Erythroblast (primary cell): Measurements from ENCODE around the gene VPS26B.
"Not testable (repeated sequence)": the region's sequence is repeated elsewhere in the genome, so short reads cannot be mapped to it uniquely, and the experiment has no call there.

Experiments
- DNase-seq, 2 experiments: peaks; one replicate each; lab custom pipeline; 2025; lab: John Stamatoyannopoulos, UW
- GATA1 ChIP-seq: IDR thresholded peaks from 2 replicates; pipeline ENCODE4 v1.6.1; 2011; ENCODE audit warnings: low read depth, mild to moderate bottlenecking, control low read depth, low read length, moderate library complexity
- POLR2A ChIP-seq: IDR thresholded peaks from 2 replicates; pipeline ENCODE4 v1.6.1; 2011; ENCODE audit warnings: mild to moderate bottlenecking, low read length

VPS26B gene

GRCh38 chr11:134272381-134273316 lies 48.2 kb downstream of the VPS26B start:
- TF ChIP-seq POLR2A, result no peak
- no peak for TF ChIP-seq GATA1
- DNase-seq, result no peak

DNA sequence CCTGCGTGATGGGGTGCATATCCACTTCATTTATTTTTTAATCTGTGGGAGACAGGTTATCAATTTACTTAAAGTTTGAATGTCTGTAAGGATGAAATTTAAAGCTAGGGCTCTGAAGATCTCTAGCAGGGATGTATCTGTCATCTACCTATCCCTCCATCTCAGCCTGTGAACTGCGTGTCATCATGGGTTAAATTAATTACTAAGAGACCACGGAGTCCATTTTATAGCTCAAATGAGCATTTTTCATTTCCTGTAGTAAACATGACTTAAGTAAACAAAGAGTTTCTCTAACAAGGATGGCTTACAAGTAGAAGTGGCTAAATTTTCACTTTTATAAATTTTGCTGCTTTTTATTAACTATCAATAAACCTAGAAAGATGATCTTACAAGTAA lies 48.8 kb downstream of the VPS26B start:
- DNase-seq, result no peak
- no peak for TF ChIP-seq GATA1
- TF ChIP-seq POLR2A, result no peak

- no peak for TF ChIP-seq GATA1
- no peak for TF ChIP-seq POLR2A
- DNase-seq, result no peak
These were observed 50.7 kb downstream of the VPS26B start for GRCh38 chr11:134275188-134275533.

GRCh38 chr11:134275534-134276395 lies 51.3 kb downstream of the VPS26B start, which contains the start of gene GLB1L3:
Gene GLB1L3 (plus strand): TSS chr11:134276379. CDS start chr11:134276741, 362 bp downstream.
- DNase-seq, result peak; percentile 44 to 45
- no peak for TF ChIP-seq GATA1
- no peak for TF ChIP-seq POLR2A

- DNase-seq, result no peak
- TF ChIP-seq GATA1 (no peak), POLR2A (no peak)
These were observed 52.1 kb downstream of the VPS26B start for GRCh38 chr11:134276396-134277182.

DNA sequence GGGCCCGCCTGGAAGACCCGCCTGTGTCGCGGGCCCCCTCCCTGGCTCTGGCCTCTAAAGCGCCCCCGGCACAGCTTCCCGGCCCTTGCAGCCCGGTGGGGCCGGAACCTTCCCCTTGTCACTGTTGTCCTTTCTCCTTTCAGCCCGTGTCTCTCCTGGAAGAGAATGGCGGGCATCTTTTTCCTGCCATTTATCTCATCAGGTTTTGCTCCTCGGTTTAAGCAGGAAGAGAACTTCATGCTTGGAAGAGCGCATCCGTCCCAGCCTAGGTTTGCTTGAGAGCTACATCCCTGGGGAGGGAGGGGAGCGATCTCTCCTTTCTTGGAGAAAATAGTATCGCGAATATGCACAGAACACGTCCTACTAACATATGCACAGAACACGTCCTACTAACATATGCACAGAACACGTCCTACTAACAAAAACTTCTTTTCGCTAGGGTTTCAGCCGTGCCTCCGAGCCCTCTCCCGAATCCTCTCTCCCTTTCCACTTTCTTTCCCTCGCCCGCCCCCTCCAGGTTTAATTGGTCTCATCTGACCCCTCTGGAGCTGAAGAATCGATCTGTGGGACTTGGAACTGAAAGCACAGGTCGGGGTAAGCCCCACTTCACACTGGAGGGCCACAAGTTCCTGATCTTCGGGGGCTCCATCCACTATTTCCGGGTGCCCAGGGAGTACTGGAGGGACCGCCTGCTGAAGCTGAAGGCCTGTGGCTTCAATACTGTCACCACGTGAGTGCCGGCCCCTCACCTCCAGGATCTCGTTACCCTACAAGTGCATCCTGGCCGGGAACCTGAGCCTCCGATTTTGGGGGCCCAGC lies 52.9 kb downstream of the VPS26B start:
- no peak for DNase-seq
- TF ChIP-seq GATA1, result no peak
- TF ChIP-seq POLR2A, result no peak

GRCh38 chr11:134278356-134278755 lies 53.9 kb downstream of the VPS26B start:
- TF ChIP-seq POLR2A (no peak), GATA1 (no peak)
- no peak for DNase-seq

DNA sequence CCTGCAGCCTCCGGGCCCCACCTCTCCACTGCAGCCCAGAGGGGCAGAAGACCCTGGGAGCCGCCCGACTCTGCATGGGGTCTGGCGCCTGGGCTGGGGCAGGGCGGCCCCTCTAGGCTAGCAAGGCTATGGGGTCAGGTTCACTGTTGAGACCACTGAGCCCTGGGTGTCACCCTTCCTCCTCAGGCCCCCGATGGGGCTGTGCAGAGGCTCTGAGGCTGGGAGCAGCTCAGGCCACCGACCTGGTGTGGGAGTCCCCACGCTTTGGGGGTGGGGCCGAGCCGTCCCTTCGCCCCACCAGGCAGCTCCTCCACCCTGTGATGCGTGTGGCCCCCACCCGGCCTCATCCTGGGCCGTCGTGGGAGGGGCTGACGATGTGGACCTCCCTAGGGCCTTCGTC lies 57.2 kb downstream of the VPS26B start:
- not testable (repeated sequence) for DNase-seq

- DNase-seq, result no peak
- TF ChIP-seq POLR2A (no peak), GATA1 (no peak)
These were observed 57.9 kb downstream of the VPS26B start for GRCh38 chr11:134282121-134283045.

GRCh38 chr11:134283461-134284230 lies 59.2 kb downstream of the VPS26B start:
- no peak for TF ChIP-seq GATA1
- no peak for TF ChIP-seq POLR2A
- no peak for DNase-seq

GRCh38 chr11:134284349-134284748 lies 59.9 kb downstream of the VPS26B start:
- DNase-seq, result not testable (repeated sequence)

DNA sequence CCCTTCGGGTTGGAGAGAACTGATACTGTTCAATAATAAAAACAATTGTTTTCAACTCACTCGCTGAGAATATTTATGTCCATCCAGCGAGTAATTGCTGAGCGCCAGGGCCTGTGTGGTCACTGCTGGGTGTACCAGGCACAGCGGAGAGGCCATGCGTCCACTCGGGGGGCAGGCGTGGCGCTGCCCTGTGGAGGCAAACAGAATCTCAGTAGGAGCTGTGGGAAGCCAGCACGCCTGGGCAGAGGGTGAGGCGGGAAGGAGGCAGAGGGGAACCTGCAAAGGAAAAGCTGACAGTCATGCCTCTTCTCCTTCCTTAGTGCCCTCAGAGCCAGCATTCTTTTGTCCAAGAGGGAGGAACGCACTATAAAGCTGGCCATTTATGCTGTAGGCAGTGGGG lies 63.1 kb downstream of the VPS26B start:
- TF ChIP-seq POLR2A, result no peak
- TF ChIP-seq GATA1, result no peak
- no peak for DNase-seq
